CD14-positive monocyte (primary cell): ENCODE results near the gene CEP128. TPM values are rescaled to one million over a fixed set of nuclear protein-coding genes. Genes with fewer than 3 reads are reported as not detected.

Experiments used
- DNase-seq, 3 donors: peaks; one replicate each; pipeline ENCODE4 v3.0.0-alpha.2; 2011 to 2022
- H2AFZ ChIP-seq: 2 replicates; pipeline ENCODE4 v1.6.0; 2012; ENCODE audit warnings: mild to moderate bottlenecking, low read depth, low read length, inconsistent platforms; ENCODE audit not compliant: insufficient read depth, poor library complexity, severe bottlenecking
- H3K27ac ChIP-seq, 2 donors: 1 replicate in 1 of 2; 2 replicates in 1 of 2; pipeline ENCODE4 v1.5.1; 2012 to 2013; ENCODE audit warnings: low read length in 2 of 2, control low read depth in 1 of 2, inconsistent platforms in 1 of 2, low read depth in 1 of 2, mild to moderate bottlenecking in 1 of 2
- H3K27me3 ChIP-seq, 2 donors: one replicate each; pipeline versions ENCODE4 v1.6.0 to v1.6.1; 2011 to 2013; ENCODE audit warnings: low read length in 2 of 2; ENCODE audit not compliant: control insufficient read depth in 2 of 2, insufficient read depth in 2 of 2
- H3K36me3 ChIP-seq, 2 donors: replicated peaks in 1 of 2; 1 replicate in 1 of 2; 2 replicates in 1 of 2; pipeline versions ENCODE4 v1.5.1 to v1.6.1; 2012 to 2013; ENCODE audit warnings: low read length in 2 of 2, control low read depth in 1 of 2, inconsistent platforms in 1 of 2, mild to moderate bottlenecking in 1 of 2; ENCODE audit not compliant: insufficient read depth in 2 of 2, control insufficient read depth in 1 of 2
- H3K4me1 ChIP-seq, 2 donors: 1 replicate in 1 of 2; 2 replicates in 1 of 2; pipeline versions ENCODE4 v1.5.1 to v1.6.1; 2012 to 2013; ENCODE audit warnings: low read length in 2 of 2, control low read depth in 1 of 2, inconsistent platforms in 1 of 2, mild to moderate bottlenecking in 1 of 2, moderate library complexity in 1 of 2; ENCODE audit not compliant: insufficient read depth in 2 of 2, control insufficient read depth in 1 of 2
- H3K4me2 ChIP-seq: replicated peaks from 2 replicates; pipeline ENCODE3; 2012; ENCODE audit warnings: low read length, moderate library complexity, mild to moderate bottlenecking; ENCODE audit not compliant: poor library complexity, severe bottlenecking; ENCODE audit errors: extremely low read depth
- H3K4me3 ChIP-seq, 3 experiments: fragments of 200-600 bp in 1 of 3; sonication (generic) in 1 of 3; replicated peaks in 1 of 3; 1 replicate in 2 of 3; 2 replicates in 1 of 3; pipeline ENCODE4 v1.5.1; 2011 to 2013; ENCODE audit warnings: low read length in 3 of 3, mild to moderate bottlenecking in 3 of 3, control low read depth in 2 of 3, low read depth in 2 of 3, inconsistent platforms in 1 of 3, moderate library complexity in 1 of 3
- H3K79me2 ChIP-seq: 2 replicates; pipeline ENCODE4 v1.6.0; 2012; ENCODE audit warnings: mild to moderate bottlenecking, control low read depth, inconsistent platforms, low read length, moderate library complexity; ENCODE audit not compliant: insufficient read depth
- H3K9ac ChIP-seq: 2 replicates; pipeline ENCODE4 v1.6.0; 2017; ENCODE audit warnings: low read length, mild to moderate bottlenecking; ENCODE audit not compliant: insufficient read depth, poor library complexity, severe bottlenecking
- H3K9me3 ChIP-seq, 2 donors: replicated peaks in 1 of 2; 1 replicate in 1 of 2; 2 replicates in 1 of 2; pipeline versions ENCODE4 v1.5.1 to v1.6.1; 2012 to 2013; ENCODE audit warnings: low read length in 2 of 2, control low read depth in 1 of 2; ENCODE audit not compliant: control insufficient read depth in 1 of 2, insufficient read depth in 1 of 2
- H4K20me1 ChIP-seq: 2 replicates; pipeline ENCODE4 v1.6.0; 2012; ENCODE audit warnings: mild to moderate bottlenecking, low read length, control low read depth, moderate library complexity; ENCODE audit not compliant: insufficient read depth
- H3K27ac Mint-ChIP-seq, 7 donors: one replicate each; pipeline ENCODE4 v1.8.0; 2020; ENCODE audit warnings: mild to moderate bottlenecking in 7 of 7, mixed read lengths in 7 of 7, moderate library complexity in 6 of 7, inconsistent platforms in 2 of 7
- H3K27me3 Mint-ChIP-seq, 3 donors: one replicate each; pipeline ENCODE4 v1.8.0; 2021 to 2022; ENCODE audit warnings: low read depth in 3 of 3, mild to moderate bottlenecking in 3 of 3, mixed read lengths in 3 of 3, moderate library complexity in 3 of 3, inconsistent platforms in 1 of 3
- H3K36me3 Mint-ChIP-seq, 2 donors: one replicate each; pipeline ENCODE4 v1.8.0; 2020; ENCODE audit warnings: mixed read lengths in 2 of 2, inconsistent platforms in 1 of 2, mild to moderate bottlenecking in 1 of 2
- H3K4me1 Mint-ChIP-seq: one replicate; pipeline ENCODE4 v1.8.0; 2020; ENCODE audit warnings: mild to moderate bottlenecking, mixed read lengths
- H3K4me3 Mint-ChIP-seq, 2 donors: one replicate each; pipeline ENCODE4 v1.8.0; 2020; ENCODE audit warnings: mild to moderate bottlenecking in 2 of 2, mixed read lengths in 2 of 2, moderate library complexity in 1 of 2
- H3K9me3 Mint-ChIP-seq, 7 donors: one replicate each; pipeline ENCODE4 v1.8.0; 2020 to 2022; ENCODE audit warnings: mixed read lengths in 7 of 7, mild to moderate bottlenecking in 6 of 7, moderate library complexity in 6 of 7, inconsistent platforms in 2 of 7
- WGBS: methylation state at CpG from one replicate; pipeline ENCODE4 v1.1.5; 2013; ENCODE audit warnings: missing lambda C conversion rate; ENCODE audit not compliant: insufficient coverage; 5-methylcytosine and 5-hydroxymethylcytosine counted together
- intact Hi-C, 2 donors: fragments of 100-400 bp; cut with micrococcal nuclease; formaldehyde crosslinking; loops; one replicate each; pipeline versions ENCODE4 v1.15.0 to v1.15.1; 2023
- polyA plus RNA-seq, 3 donors: library from polyadenylated mRNA; depleted of rRNA in 1 of 3; unstranded in 2 of 3; stranded (reverse) in 1 of 3; fragments of 300-500 nt in 2 of 3; fragments of >200 nt in 1 of 3; fragmentation: Illumina TruSeq in 2 of 3; gene quantifications; 1 replicate in 2 of 3; 2 replicates in 1 of 3; pipeline ENCODE4 v1.2.3, GENCODE V29; 2012 to 2021
- TF ChIP-seq, protein P1 (sequence below): fragments of 200-600 bp; IDR thresholded peaks from one replicate; pipeline ENCODE4 v1.8.0; 2022; ENCODE audit warnings: antibody characterized with exemption, mild to moderate bottlenecking

CEP128 gene
- polyA plus RNA-seq, 3 donors, result 0.41 to 0.88 (median 0.62) TPM

DNA sequence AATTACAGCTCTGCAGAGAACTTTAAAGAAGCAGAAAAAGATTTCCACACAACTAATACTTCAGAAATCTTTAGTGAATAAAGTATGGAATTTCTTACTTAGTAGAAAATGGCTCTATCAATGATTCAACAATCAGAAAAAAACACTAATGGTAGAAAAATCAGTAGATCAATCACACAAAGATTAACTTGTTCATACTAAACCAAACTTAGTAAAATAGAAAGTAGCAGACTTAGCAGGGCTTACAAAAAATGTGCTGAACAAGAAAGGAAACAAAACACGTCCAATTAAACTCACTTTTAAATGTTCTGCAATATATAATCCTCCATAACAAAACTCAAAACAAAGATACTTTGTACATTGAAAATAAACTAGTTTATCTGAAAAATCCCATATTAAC is 38.9 kb downstream of the CEP128 start:
- Histone ChIP-seq H2AFZ (no peak overlapping the region), H3K9ac (no peak overlapping the region), H3K79me2 (no peaks in the 10 kb centered on the region), H3K27ac (no peak overlapping the region), H3K4me3 (no peak overlapping the region), H4K20me1 (no peaks in the 10 kb centered on the region), H3K4me2 (no peak overlapping the region), H3K27me3 (no peaks in the 10 kb centered on the region), H3K36me3 (peaks cover 0 to 69% of the 10 kb centered on the region in 2 donors), H3K4me1 (no peaks in the 10 kb centered on the region), H3K9me3 (no peaks in the 10 kb centered on the region)
- Mint-ChIP-seq H3K27ac (no peak overlapping the region), H3K36me3 (peaks cover 31 to 64% of the 10 kb centered on the region in 2 donors), H3K27me3 (no peaks in the 10 kb centered on the region), H3K4me3 (no peak overlapping the region), H3K4me1 (no peaks in the 10 kb centered on the region), H3K9me3 (peaks cover 0 to 3% (median 0%) of the 10 kb centered on the region in 7 donors)
- no peak for DNase-seq
- TF ChIP-seq, protein P1, sequence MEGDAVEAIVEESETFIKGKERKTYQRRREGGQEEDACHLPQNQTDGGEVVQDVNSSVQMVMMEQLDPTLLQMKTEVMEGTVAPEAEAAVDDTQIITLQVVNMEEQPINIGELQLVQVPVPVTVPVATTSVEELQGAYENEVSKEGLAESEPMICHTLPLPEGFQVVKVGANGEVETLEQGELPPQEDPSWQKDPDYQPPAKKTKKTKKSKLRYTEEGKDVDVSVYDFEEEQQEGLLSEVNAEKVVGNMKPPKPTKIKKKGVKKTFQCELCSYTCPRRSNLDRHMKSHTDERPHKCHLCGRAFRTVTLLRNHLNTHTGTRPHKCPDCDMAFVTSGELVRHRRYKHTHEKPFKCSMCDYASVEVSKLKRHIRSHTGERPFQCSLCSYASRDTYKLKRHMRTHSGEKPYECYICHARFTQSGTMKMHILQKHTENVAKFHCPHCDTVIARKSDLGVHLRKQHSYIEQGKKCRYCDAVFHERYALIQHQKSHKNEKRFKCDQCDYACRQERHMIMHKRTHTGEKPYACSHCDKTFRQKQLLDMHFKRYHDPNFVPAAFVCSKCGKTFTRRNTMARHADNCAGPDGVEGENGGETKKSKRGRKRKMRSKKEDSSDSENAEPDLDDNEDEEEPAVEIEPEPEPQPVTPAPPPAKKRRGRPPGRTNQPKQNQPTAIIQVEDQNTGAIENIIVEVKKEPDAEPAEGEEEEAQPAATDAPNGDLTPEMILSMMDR, result no peak
- no CpG with 5 or more reads among the region's 1 CpG for WGBS
- intact Hi-C loops, result no loop called here

DNA sequence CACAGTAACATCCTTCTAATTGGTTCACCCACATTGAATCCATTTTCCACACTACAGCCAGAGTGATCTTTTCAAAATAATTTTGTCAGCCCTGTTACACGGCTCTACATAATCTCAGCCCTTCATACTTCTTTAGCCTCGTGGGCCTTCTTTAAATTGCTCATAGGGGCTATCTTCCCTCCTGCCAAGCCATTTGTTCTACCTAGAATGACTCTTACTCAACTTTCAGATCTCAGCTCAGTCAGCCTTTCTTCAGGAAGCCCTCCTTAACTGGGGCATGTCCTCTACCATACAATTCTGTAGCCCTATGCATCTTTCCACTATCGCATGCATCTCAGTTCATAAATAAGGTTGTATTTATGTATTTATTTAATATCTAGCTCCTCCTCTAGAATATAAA is 39.7 kb downstream of the CEP128 start:
- H3K27me3 ChIP-seq, result no peaks in the 10 kb centered on the region
- Mint-ChIP-seq H3K9me3 (peaks cover 0 to 3% (median 0%) of the 10 kb centered on the region in 7 donors), H3K4me1 (no peaks in the 10 kb centered on the region), H3K27ac (no peak overlapping the region), H3K36me3 (peaks cover 33 to 64% of the 10 kb centered on the region in 2 donors), H3K27me3 (no peaks in the 10 kb centered on the region), H3K4me3 (no peak overlapping the region)
- H3K79me2 ChIP-seq, result no peaks in the 10 kb centered on the region
- no peaks in the 10 kb centered on the region for H3K9me3 ChIP-seq
- H4K20me1 ChIP-seq, result no peaks in the 10 kb centered on the region
- intact Hi-C loops, result no loop called here
- WGBS, result 94% methylated on average over 2 of the region's 3 CpGs
- no peak overlapping the region for H3K4me3 ChIP-seq
- peaks cover 0 to 62% of the 10 kb centered on the region in 2 donors for H3K36me3 ChIP-seq
- DNase-seq, result no peak
- H3K4me2 ChIP-seq, result no peak overlapping the region
- no peak overlapping the region for H2AFZ ChIP-seq
- TF ChIP-seq, protein P1, result no peak
- no peak overlapping the region for H3K9ac ChIP-seq
- H3K27ac ChIP-seq, result no peak overlapping the region
- H3K4me1 ChIP-seq, result no peaks in the 10 kb centered on the region
